HepG2 (cell line): ENCODE data around the gene ZNF24. TPM values are rescaled to one million over a fixed set of nuclear protein-coding genes. Genes with fewer than 3 reads are reported as not detected.

Experiments
- AHDC1 ChIP-seq: sonication (generic); formaldehyde crosslinking; IDR thresholded peaks from 2 replicates; pipeline ENCODE4 v1.5.1; 2020; ENCODE audit warnings: mild to moderate bottlenecking, missing genetic modification reagents, borderline replicate concordance
- GABPA ChIP-seq, 2 experiments: IDR thresholded peaks; 2 replicates each; pipeline ENCODE4 v1.6.1; 2011 to 2016; ENCODE audit warnings: low read depth in 2 of 2, low read length in 1 of 2, missing biosample characterization in 1 of 2, missing genetic modification characterization in 1 of 2
- HNRNPH1 ChIP-seq: fragments of 200-400 bp; formaldehyde crosslinking; optimal IDR thresholded peaks from 2 replicates; pipeline ENCODE3; 2017; ENCODE audit warnings: mild to moderate bottlenecking, low read depth, low read length
- NR2F2 ChIP-seq: IDR thresholded peaks from 2 replicates; pipeline ENCODE4 v1.6.1; 2012; ENCODE audit warnings: low read depth, inconsistent platforms, borderline replicate concordance
- RBM39 ChIP-seq: fragments of 200-400 bp; formaldehyde crosslinking; IDR thresholded peaks from one replicate; pipeline ENCODE4 v1.6.1; 2018; ENCODE audit warnings: antibody characterized with exemption, mild to moderate bottlenecking, low read depth, low read length; ENCODE audit not compliant: poor library complexity, severe bottlenecking
- RXRB ChIP-seq: IDR thresholded peaks from 2 replicates; pipeline ENCODE4 v1.6.1; 2016; ENCODE audit warnings: borderline replicate concordance, missing genetic modification reagents, missing compliant biosample characterization
- SIX4 ChIP-seq: sonication (generic); formaldehyde crosslinking; IDR thresholded peaks from 2 replicates; pipeline ENCODE4 v1.4.0; 2020; ENCODE audit warnings: missing genetic modification reagents
- THAP11 ChIP-seq: IDR thresholded peaks from 2 replicates; pipeline ENCODE4 v1.6.1; 2016; ENCODE audit warnings: missing biosample characterization, missing genetic modification reagents
- ZBTB8A ChIP-seq: sonication (generic); formaldehyde crosslinking; IDR thresholded peaks from 2 replicates; pipeline ENCODE4 v1.4.0; 2020; ENCODE audit warnings: mild to moderate bottlenecking, low read depth, missing genetic modification reagents, borderline replicate concordance
- ZNF274 ChIP-seq: sonication (generic); formaldehyde crosslinking; IDR thresholded peaks from 2 replicates; pipeline ENCODE4 v1.5.1; 2020; ENCODE audit warnings: mild to moderate bottlenecking, missing genetic modification reagents
- ZNF430 ChIP-seq: sonication (generic); formaldehyde crosslinking; IDR thresholded peaks from 2 replicates; pipeline ENCODE4 v1.9.0; 2021; ENCODE audit warnings: mild to moderate bottlenecking, missing genetic modification reagents
- ZNF484 ChIP-seq: sonication (generic); formaldehyde crosslinking; IDR thresholded peaks from 2 replicates; pipeline ENCODE4 v1.5.1; 2020; ENCODE audit warnings: mild to moderate bottlenecking, low read depth, missing genetic modification reagents, borderline replicate concordance
- ZNF646 ChIP-seq: sonication (generic); formaldehyde crosslinking; IDR thresholded peaks from 2 replicates; pipeline ENCODE4 v1.9.0; 2021; ENCODE audit warnings: mild to moderate bottlenecking, missing genetic modification reagents
- ZNF713 ChIP-seq: sonication (generic); formaldehyde crosslinking; IDR thresholded peaks from 2 replicates; pipeline ENCODE4 v1.4.0; 2020; ENCODE audit warnings: mild to moderate bottlenecking, missing genetic modification reagents
- ZNF772 ChIP-seq: sonication (generic); formaldehyde crosslinking; IDR thresholded peaks from 2 replicates; pipeline ENCODE4 v1.5.0; 2020; ENCODE audit warnings: mild to moderate bottlenecking, missing genetic modification reagents
- ZNF788 ChIP-seq: sonication (generic); formaldehyde crosslinking; IDR thresholded peaks from 2 replicates; pipeline ENCODE4 v1.5.0; 2020; ENCODE audit warnings: mild to moderate bottlenecking, missing genetic modification reagents, borderline replicate concordance
- ZNF891 ChIP-seq: sonication (generic); formaldehyde crosslinking; IDR thresholded peaks from 2 replicates; pipeline ENCODE4 v1.5.0; 2020; ENCODE audit warnings: mild to moderate bottlenecking, missing genetic modification reagents
- polyA plus RNA-seq, 8 experiments: library from polyadenylated mRNA; depleted of rRNA in 3 of 8; stranded (reverse) in 7 of 8; unstranded in 1 of 8; fragments of >200 nt; fragmentation: Illumina TruSeq in 4 of 8; extraction: Trizol in 4 of 8; gene quantifications; 2 replicates each; pipeline versions ENCODE4 v1.2.1 to v1.2.3, GENCODE V29; 2011 to 2016; ENCODE audit warnings: low read depth in 4 of 8, missing spikeins in 1 of 8, mixed read lengths in 1 of 8; ENCODE audit not compliant: insufficient read depth in 1 of 8
- total RNA-seq, 5 experiments: library from RNA; depleted of rRNA; stranded (reverse); fragments of >200 nt; fragmentation: Illumina TruSeq; extraction: Trizol; gene quantifications; 2 replicates each; pipeline ENCODE4 v1.2.3, GENCODE V29; 2016; ENCODE audit warnings: low read depth in 1 of 5

The ZNF24 gene
- total and polyA plus RNA-seq, 2 of the 13 experiments (the other 11 are each of a cell fraction or from before 2014, with no cell fraction given) = 19.5 to 41.1 TPM

GRCh38 chr18:35343936-35344735 is at the start of gene ZNF24 (continued):
- no peak for TF ChIP-seq SIX4 (CRISPR knock-in tag)
- no peak for TF ChIP-seq ZNF891
- peak; percentile 19 for TF ChIP-seq RXRB (CRISPR knock-in tag)
- TF ChIP-seq GABPA (IDR thresholded peaks at IDR 0.05; ENCODE audit: low read depth, low read length) = peak; percentile 70
- TF ChIP-seq GABPA (CRISPR knock-in tag; IDR thresholded peaks at IDR 0.05; ENCODE audit: low read depth) = peak; percentile 87
- TF ChIP-seq ZNF484 (CRISPR knock-in tag) = no peak
- TF ChIP-seq ZNF274 (CRISPR knock-in tag) = peak; percentile 90
- TF ChIP-seq HNRNPH1 = no peak
- TF ChIP-seq RBM39 = peak; percentile 93
- TF ChIP-seq THAP11 (CRISPR knock-in tag) = peak; percentile 97
- TF ChIP-seq ZNF713 = no peak
- TF ChIP-seq ZNF772 = peak; percentile 55; the same call in 1 of the 2 replicates
- 0 out of 2 replicates have a peak, but pooled peaks have one; percentile 9 for TF ChIP-seq NR2F2
- peak; percentile 86; the same call in 1 of the 2 replicates for TF ChIP-seq ZNF430 (CRISPR knock-in tag)
- no peak for TF ChIP-seq ZBTB8A (CRISPR knock-in tag)
- peak; percentile 58; the same call in 1 of the 2 replicates for TF ChIP-seq AHDC1 (CRISPR knock-in tag)
- no peak for TF ChIP-seq ZNF646 (CRISPR knock-in tag)
- TF ChIP-seq ZNF788 (CRISPR knock-in tag) = peak; percentile 69; the same call in 1 of the 2 replicates
